ENCODE measurements around the gene MAN2A2.
"Not testable (repeated sequence)": the region's sequence is repeated elsewhere in the genome, so short reads cannot be mapped to it uniquely, and the experiment has no call there.

The MAN2A2 gene

DNA sequence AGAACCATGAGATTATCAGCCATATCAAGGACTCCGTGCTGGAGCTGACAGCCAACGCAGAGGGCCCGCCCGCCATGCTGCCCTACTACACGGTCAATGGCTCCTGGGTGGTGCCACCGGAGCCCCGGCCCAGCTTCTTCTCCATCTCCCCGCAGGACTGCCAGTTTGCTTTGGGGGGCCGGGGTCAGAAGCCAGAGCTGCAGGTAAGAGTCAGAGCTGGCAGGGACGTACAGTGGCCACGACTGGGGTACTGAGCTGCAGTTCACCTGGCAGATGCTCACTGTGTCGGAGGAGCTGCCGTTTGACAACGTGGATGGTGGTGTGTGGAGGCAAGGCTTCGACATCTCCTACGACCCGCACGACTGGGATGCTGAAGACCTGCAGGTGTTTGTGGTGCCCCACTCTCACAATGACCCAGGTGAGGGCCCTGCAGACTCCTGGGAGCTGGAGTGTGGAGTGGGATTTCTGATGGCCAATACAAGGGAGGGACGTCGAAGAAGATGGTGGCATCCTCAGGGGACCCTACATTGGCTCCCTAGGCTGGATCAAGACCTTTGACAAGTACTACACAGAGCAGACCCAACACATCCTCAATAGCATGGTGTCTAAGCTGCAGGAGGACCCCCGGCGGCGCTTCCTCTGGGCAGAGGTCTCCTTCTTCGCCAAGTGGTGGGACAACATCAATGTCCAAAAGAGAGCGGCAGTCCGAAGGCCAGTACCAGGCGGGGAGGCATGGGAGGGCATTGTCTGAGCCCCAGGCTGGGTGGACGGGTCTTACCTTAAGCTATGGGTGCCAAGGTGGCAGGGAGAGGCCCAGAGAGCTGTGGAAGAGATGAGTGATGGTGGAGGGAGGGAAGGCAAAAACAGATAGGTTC is 2.4 kb downstream of the MAN2A2 start:
- peak overlapping the region; percentile 29 for H3K27ac Mint-ChIP-seq (ENCODE audit: low read depth)
- H3K27me3 Mint-ChIP-seq, result no peaks in the 10 kb centered on the region
- H3K9me3 Mint-ChIP-seq, result no peaks in the 10 kb centered on the region
- ATAC-seq (replicated peaks; ENCODE audit: extremely low read depth, poor library complexity, severe bottlenecking), result no peak
- peaks cover 23% of the 10 kb centered on the region for H3K36me3 Mint-ChIP-seq (ENCODE audit: insufficient read depth)
- H3K4me3 Mint-ChIP-seq, result peak overlapping the region; percentile 13
- DNase-seq (ENCODE audit: low spot score in 2 of 2), result no peak
- H3K4me1 Mint-ChIP-seq, result peaks cover 24% of the 10 kb centered on the region

DNA sequence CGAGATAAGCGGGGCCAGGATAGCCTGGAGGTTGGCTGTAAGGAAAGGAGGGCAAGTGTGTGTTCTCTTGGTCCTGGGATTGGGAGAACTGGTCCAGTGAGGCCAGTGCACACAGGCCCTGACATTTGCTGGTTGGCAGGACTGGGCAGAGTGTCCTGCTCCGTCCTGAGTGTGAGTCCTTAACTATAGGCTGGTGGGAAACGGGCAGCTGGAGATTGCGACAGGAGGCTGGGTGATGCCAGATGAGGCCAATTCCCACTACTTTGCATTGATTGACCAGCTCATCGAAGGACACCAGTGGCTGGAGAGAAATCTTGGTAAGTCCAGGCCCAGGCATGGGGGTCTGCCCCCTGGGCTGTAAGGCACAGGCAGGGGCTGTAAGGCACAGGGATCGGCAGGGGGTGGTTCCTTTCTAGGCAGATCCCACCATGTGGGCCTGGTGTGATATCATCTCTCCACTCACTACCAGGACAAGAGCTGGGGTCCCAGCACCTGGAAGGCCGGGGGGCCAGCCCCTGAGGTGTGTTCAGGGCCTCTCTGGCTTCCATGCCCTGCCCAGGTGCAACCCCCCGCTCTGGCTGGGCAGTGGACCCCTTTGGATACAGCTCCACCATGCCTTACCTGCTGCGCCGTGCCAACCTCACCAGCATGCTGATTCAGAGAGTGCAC is 3.2 kb downstream of the MAN2A2 start:
- DNase-seq (ENCODE audit: low spot score in 2 of 2) (no peak), ATAC-seq (replicated peaks; ENCODE audit: extremely low read depth, poor library complexity, severe bottlenecking) (no peak)
- peaks cover 26% of the 10 kb centered on the region for H3K36me3 Mint-ChIP-seq (ENCODE audit: insufficient read depth)
- no peaks in the 10 kb centered on the region for H3K27me3 Mint-ChIP-seq
- H3K9me3 Mint-ChIP-seq, result no peaks in the 10 kb centered on the region
- H3K4me3 Mint-ChIP-seq, result no peak overlapping the region
- H3K4me1 Mint-ChIP-seq, result peaks cover 21% of the 10 kb centered on the region
- peak overlapping the region; percentile 29 for H3K27ac Mint-ChIP-seq (ENCODE audit: low read depth)

- Mint-ChIP-seq H3K36me3 (ENCODE audit: insufficient read depth) (peaks cover 31% of the 10 kb centered on the region), H3K27me3 (no peaks in the 10 kb centered on the region)
Measured at GRCh38 chr15:90907051-90907660, 4.1 kb downstream of the MAN2A2 start.

DNA sequence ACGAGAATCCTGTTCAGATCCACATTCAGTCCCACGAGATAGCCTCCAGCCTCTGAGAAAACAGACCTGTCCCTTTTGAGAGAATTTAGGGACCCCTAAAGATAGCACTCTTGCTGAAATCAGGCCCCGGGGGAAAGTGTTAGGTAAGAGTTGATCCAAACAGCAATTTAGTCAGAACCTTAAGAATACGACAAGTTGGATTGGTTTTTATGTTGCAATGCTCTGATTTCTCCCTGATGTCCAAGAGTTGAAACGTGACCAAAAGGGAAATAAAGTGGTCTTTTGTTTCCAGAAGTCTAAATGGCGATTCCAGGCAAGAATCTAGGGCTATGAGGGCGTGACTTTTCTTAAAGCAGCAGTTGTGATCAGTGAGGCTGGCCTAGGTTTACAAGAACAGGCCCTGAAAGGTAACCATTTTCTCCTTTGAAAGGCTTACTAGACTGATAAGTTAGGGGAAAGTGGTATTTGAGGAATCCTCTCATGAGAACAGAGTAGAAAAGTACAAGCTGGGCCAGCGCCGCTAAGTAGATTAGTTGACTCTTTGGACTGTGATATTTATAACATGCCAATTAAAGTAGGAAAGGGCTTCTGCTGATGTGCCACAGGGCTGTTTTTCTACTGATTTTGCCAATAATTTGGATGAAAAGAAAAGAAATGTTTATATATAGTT is 4.9 kb downstream of the MAN2A2 start:
- Mint-ChIP-seq H3K4me1 (peaks cover 15% of the 10 kb centered on the region), H3K27me3 (no peaks in the 10 kb centered on the region), H3K4me3 (no peak overlapping the region), H3K9me3 (no peaks in the 10 kb centered on the region), H3K36me3 (ENCODE audit: insufficient read depth) (peaks cover 33% of the 10 kb centered on the region), H3K27ac (ENCODE audit: low read depth) (no peak overlapping the region)
- DNase-seq (ENCODE audit: low spot score in 2 of 2) (no peak), ATAC-seq (replicated peaks; ENCODE audit: extremely low read depth, poor library complexity, severe bottlenecking) (no peak)

More at GRCh38 chr15:90907051-90907660, 4.1 kb downstream of the MAN2A2 start:
- no peak for ATAC-seq (replicated peaks; ENCODE audit: extremely low read depth, poor library complexity, severe bottlenecking)
- Mint-ChIP-seq H3K27ac (ENCODE audit: low read depth) (peak overlapping the region; percentile 75), H3K9me3 (no peaks in the 10 kb centered on the region), H3K4me1 (peaks cover 15% of the 10 kb centered on the region), H3K4me3 (no peak overlapping the region)
- DNase-seq (ENCODE audit: low spot score in 2 of 2), result no peak

GRCh38 chr15:90909449-90909848 is 6.3 kb downstream of the MAN2A2 start:
- H3K27me3 Mint-ChIP-seq; H3K4me3 Mint-ChIP-seq; DNase-seq (ENCODE audit: low spot score in 2 of 2); ATAC-seq (replicated peaks; ENCODE audit: extremely low read depth, poor library complexity, severe bottlenecking); H3K9me3 Mint-ChIP-seq; H3K27ac Mint-ChIP-seq (ENCODE audit: low read depth); H3K4me1 Mint-ChIP-seq: not testable (repeated sequence)
- peaks cover 40% of the 10 kb centered on the region for H3K36me3 Mint-ChIP-seq (ENCODE audit: insufficient read depth)

- Mint-ChIP-seq H3K27ac (ENCODE audit: low read depth) (no peak overlapping the region), H3K4me3 (no peak overlapping the region), H3K36me3 (ENCODE audit: insufficient read depth) (peaks cover 43% of the 10 kb centered on the region), H3K9me3 (no peaks in the 10 kb centered on the region), H3K4me1 (peaks cover 8% of the 10 kb centered on the region), H3K27me3 (no peaks in the 10 kb centered on the region)
- ATAC-seq (replicated peaks; ENCODE audit: extremely low read depth, poor library complexity, severe bottlenecking) (no peak), DNase-seq (ENCODE audit: low spot score in 2 of 2) (no peak)
Measured at GRCh38 chr15:90909976-90910375, 6.9 kb downstream of the MAN2A2 start.

DNA sequence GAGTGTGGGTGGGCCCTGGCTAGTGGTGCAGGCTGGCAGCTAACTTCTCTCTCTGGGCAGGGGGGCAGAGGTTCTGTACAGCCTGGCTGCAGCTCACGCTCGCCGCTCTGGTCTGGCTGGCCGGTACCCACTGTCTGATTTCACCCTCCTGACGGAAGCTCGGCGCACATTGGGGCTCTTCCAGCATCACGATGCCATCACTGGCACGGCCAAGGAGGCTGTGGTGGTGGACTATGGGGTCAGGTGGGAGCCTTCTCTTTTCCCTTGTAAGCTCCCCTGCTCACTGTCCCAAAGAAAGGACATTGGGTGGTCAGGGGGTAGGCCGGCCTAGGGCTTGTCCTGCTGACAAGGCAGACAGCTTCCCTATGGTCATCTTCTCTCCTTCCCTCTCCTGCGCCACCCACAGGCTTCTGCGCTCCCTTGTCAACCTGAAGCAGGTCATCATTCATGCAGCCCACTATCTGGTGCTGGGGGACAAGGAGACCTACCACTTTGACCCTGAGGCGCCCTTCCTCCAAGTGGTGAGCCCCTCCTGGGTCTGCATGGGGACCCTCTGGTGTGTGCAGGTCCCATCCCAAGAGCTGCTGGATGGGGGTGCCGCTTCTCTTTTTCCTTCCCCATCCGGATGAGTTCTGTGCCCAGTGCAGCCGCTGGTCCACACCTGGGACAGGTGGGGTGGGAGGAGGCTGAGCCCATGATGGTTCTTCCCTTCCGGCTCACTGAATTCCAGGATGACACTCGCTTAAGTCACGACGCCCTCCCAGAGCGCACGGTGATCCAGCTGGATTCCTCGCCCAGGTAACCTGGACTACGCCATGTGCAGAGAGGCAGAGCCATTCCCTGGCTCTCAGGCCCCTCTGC is 7.6 kb downstream of the MAN2A2 start:
- Mint-ChIP-seq H3K27me3 (no peaks in the 10 kb centered on the region), H3K36me3 (ENCODE audit: insufficient read depth) (peaks cover 46% of the 10 kb centered on the region), H3K4me3 (no peak overlapping the region), H3K27ac (ENCODE audit: low read depth) (no peak overlapping the region), H3K9me3 (no peaks in the 10 kb centered on the region), H3K4me1 (peaks cover 3% of the 10 kb centered on the region)
- ATAC-seq (replicated peaks; ENCODE audit: extremely low read depth, poor library complexity, severe bottlenecking), result no peak
- no peak for DNase-seq (ENCODE audit: low spot score in 2 of 2)

DNA sequence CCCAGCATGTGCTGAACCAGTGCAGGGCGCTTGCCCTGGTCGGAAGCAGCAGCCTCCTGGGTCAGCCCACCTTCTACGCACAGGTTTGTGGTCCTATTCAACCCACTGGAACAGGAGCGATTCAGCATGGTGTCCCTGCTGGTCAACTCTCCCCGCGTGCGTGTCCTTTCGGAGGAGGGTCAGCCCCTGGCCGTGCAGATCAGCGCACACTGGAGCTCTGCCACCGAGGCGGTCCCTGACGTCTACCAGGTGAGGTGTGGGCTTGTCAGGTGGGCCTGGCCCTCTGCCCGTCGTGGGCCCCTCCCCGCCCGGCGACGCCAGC is 8.2 kb downstream of the MAN2A2 start:
- no peak for DNase-seq (ENCODE audit: low spot score in 2 of 2)
- H3K4me1 Mint-ChIP-seq, result no peaks in the 10 kb centered on the region
- H3K36me3 Mint-ChIP-seq (ENCODE audit: insufficient read depth), result peaks cover 48% of the 10 kb centered on the region
- H3K4me3 Mint-ChIP-seq, result no peak overlapping the region
- ATAC-seq (replicated peaks; ENCODE audit: extremely low read depth, poor library complexity, severe bottlenecking), result no peak
- H3K27ac Mint-ChIP-seq (ENCODE audit: low read depth), result no peak overlapping the region
- no peaks in the 10 kb centered on the region for H3K27me3 Mint-ChIP-seq
- H3K9me3 Mint-ChIP-seq, result no peaks in the 10 kb centered on the region

DNA sequence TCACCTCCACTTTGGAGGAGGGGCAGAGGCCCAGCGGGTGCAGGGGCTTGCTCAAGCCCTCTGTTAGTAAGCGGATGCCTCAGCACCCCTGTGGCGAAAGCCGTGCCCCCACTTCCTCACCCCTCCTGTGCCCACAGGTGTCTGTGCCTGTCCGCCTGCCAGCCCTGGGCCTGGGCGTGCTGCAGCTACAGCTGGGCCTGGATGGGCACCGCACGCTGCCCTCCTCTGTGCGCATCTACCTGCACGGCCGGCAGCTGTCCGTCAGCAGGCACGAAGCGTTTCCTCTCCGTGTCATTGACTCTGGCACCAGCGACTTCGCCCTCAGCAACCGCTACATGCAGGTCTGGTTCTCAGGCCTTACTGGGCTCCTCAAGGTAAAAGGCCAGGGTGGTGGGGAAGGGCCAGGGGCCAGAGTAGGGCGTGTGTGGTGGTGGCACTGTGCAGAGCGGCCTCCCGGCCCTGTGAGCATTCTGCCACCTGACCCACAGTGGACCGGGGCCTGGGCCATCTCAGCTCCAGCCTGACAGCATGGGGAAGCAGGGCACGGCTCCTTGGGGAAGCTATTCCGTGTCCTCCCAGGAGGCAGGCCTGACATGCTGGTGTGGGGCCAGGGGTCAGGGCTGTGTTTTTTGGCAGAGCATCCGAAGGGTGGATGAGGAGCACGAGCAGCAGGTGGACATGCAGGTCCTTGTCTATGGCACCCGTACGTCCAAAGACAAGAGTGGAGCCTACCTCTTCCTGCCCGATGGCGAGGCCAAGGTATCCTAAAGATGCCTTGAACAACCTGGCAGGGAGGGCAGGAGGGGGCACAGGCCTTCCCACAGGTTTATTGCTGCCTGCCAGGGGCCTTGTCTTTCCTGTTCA is 9.0 kb downstream of the MAN2A2 start:
- no peaks in the 10 kb centered on the region for H3K9me3 Mint-ChIP-seq
- no peak overlapping the region for H3K27ac Mint-ChIP-seq (ENCODE audit: low read depth)
- no peak for DNase-seq (ENCODE audit: low spot score in 2 of 2)
- ATAC-seq (replicated peaks; ENCODE audit: extremely low read depth, poor library complexity, severe bottlenecking), result no peak
- peaks cover 47% of the 10 kb centered on the region for H3K36me3 Mint-ChIP-seq (ENCODE audit: insufficient read depth)
- no peak overlapping the region for H3K4me3 Mint-ChIP-seq
- no peaks in the 10 kb centered on the region for H3K27me3 Mint-ChIP-seq
- peaks cover under 1% of the 10 kb centered on the region for H3K4me1 Mint-ChIP-seq

GRCh38 chr15:90912770-90913075 is 9.6 kb downstream of the MAN2A2 start:
- Mint-ChIP-seq H3K27ac (ENCODE audit: low read depth) (no peak overlapping the region), H3K4me1 (peaks cover 4% of the 10 kb centered on the region)

DNA sequence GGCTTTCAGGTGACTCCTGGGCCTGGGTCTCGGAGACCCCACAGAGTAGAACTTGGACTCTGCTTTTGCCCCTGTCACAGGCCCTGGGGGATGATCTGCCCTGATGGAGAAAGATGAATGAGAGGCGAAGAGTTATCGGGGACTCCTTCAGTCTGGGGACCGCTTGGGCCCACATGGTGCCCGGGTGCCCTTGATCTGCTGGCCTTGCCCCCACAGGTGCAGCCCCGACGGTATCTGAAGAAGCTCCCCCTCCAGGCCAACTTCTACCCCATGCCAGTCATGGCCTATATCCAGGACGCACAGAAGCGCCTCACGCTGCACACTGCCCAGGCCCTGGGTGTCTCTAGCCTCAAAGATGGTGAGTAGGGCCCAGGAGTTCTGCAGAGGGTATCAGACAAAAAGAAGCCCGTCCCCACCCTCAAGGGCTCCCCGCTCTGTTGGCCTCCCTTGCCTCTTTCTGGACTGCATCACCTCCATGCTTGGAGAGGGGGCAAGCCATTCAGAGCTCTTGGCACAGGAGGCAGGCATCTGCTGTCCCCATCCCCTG is 10.4 kb downstream of the MAN2A2 start:
- DNase-seq (ENCODE audit: low spot score in 2 of 2) (no peak), ATAC-seq (replicated peaks; ENCODE audit: extremely low read depth, poor library complexity, severe bottlenecking) (no peak)
- H3K9me3 Mint-ChIP-seq, result no peaks in the 10 kb centered on the region
- peaks cover 48% of the 10 kb centered on the region for H3K36me3 Mint-ChIP-seq (ENCODE audit: insufficient read depth)
- H3K4me3 Mint-ChIP-seq, result no peak overlapping the region
- peaks cover 4% of the 10 kb centered on the region for H3K4me1 Mint-ChIP-seq
- no peaks in the 10 kb centered on the region for H3K27me3 Mint-ChIP-seq
- H3K27ac Mint-ChIP-seq (ENCODE audit: low read depth), result no peak overlapping the region

More at GRCh38 chr15:90912770-90913075, 9.6 kb downstream of the MAN2A2 start:
- H3K9me3 Mint-ChIP-seq, result no peaks in the 10 kb centered on the region
- ATAC-seq (replicated peaks; ENCODE audit: extremely low read depth, poor library complexity, severe bottlenecking) (no peak), DNase-seq (ENCODE audit: low spot score in 2 of 2) (no peak)
- H3K27me3 Mint-ChIP-seq, result no peaks in the 10 kb centered on the region
- H3K4me3 Mint-ChIP-seq, result no peak overlapping the region
- H3K36me3 Mint-ChIP-seq (ENCODE audit: insufficient read depth), result peaks cover 47% of the 10 kb centered on the region

All from central memory CD8-positive, alpha-beta T cell (primary cell).